ENCODE results near the gene SRCAP.

DNA sequence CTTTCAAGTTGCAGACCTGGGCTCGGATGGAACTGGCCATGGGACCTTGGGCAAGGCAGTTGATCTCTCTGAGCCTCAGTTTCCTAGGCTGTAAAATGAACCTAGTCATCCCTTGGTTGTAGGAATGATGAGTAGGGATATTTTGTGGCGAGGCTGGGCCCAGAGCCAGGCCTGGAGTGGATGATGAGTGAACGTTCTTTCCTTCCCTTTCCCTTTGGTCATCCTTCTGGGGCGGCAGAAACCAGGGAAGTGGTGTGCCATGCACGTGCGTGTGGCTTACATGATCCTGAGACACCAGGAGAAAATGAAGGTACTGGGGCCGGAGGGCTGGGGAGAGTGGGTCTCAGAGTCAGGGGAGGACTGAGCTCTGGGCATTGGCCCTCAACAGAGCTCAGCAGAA lies 32.3 kb upstream of the SRCAP start:
- TF ChIP-seq GATA2 (IDR thresholded peaks at IDR 0.05; ENCODE audit: low read depth, low read length) (no peak), GATA3 (IDR thresholded peaks at IDR 0.05; ENCODE audit: low read depth, low read length) (no peak)

Data from SH-SY5Y (cell line).